OCI-LY1 (cell line): ENCODE data around the gene AGPS.

ENCODE experiments used
- H2AFZ ChIP-seq: fragments of 200-600 bp; sonication (generic), shearing (Covaris generic); 2 replicates; pipeline ENCODE4 v1.6.0; 2014; ENCODE audit warnings: antibody characterized with exemption, mild to moderate bottlenecking, low read length
- H3F3A ChIP-seq: fragments of 200-600 bp; sonication (generic), shearing (Covaris generic); 2 replicates; pipeline ENCODE4 v1.6.0; 2014; ENCODE audit warnings: mild to moderate bottlenecking, antibody characterized with exemption, low read length, moderate library complexity; ENCODE audit not compliant: insufficient read depth
- H3K27ac ChIP-seq: fragments of 200-600 bp; sonication (generic); 2 replicates; pipeline ENCODE4 v1.5.1; 2014; ENCODE audit warnings: low read length, mixed run types, mild to moderate bottlenecking, low read depth; ENCODE audit not compliant: poor library complexity, severe bottlenecking
- H3K27me3 ChIP-seq: fragments of 200-600 bp; sonication (generic); 2 replicates; pipeline ENCODE4 v1.6.0; 2014; ENCODE audit warnings: antibody characterized with exemption, mild to moderate bottlenecking, low read length, moderate library complexity; ENCODE audit not compliant: insufficient read depth
- H3K36me3 ChIP-seq: fragments of 200-600 bp; sonication (generic); 2 replicates; pipeline ENCODE4 v1.6.1; 2014; ENCODE audit warnings: mild to moderate bottlenecking, antibody characterized with exemption, low read length, moderate library complexity, mixed read lengths; ENCODE audit not compliant: insufficient read depth
- H3K4me1 ChIP-seq: fragments of 200-600 bp; sonication (generic); 2 replicates; pipeline ENCODE4 v1.5.1; 2014; ENCODE audit warnings: mild to moderate bottlenecking, low read length, moderate library complexity; ENCODE audit not compliant: insufficient read depth, severe bottlenecking
- H3K4me2 ChIP-seq: fragments of 200-600 bp; sonication (generic), shearing (Covaris generic); 2 replicates; pipeline ENCODE4 v1.6.1; 2014; ENCODE audit warnings: low read length
- H3K4me3 ChIP-seq: fragments of 200-600 bp; sonication (generic); 2 replicates; pipeline ENCODE4 v1.5.1; 2014; ENCODE audit warnings: low read length, low read depth, mild to moderate bottlenecking, mixed read lengths; ENCODE audit not compliant: poor library complexity, severe bottlenecking
- H3K79me2 ChIP-seq: fragments of 200-600 bp; shearing (Covaris generic); 2 replicates; pipeline ENCODE4 v1.6.1; 2016; ENCODE audit warnings: mixed run types, low read length, mixed read lengths; ENCODE audit not compliant: insufficient read depth
- H3K9ac ChIP-seq: fragments of 200-600 bp; sonication (generic), shearing (Covaris generic); 2 replicates; pipeline ENCODE4 v1.6.1; 2014; ENCODE audit warnings: mild to moderate bottlenecking, low read length, mixed read lengths
- H3K9me2 ChIP-seq: fragments of 200-600 bp; sonication (generic), shearing (Covaris generic); 2 replicates; pipeline ENCODE4 v1.6.1; 2014; ENCODE audit warnings: low read depth, mild to moderate bottlenecking, low read length, mixed read lengths
- H3K9me3 ChIP-seq: fragments of 200-600 bp; shearing (Covaris generic); 2 replicates; pipeline ENCODE4 v1.6.1; 2014; ENCODE audit warnings: low read length, mixed read lengths
- H4K20me1 ChIP-seq: fragments of 200-600 bp; sonication (generic), shearing (Covaris generic); 2 replicates; pipeline ENCODE4 v1.6.0; 2016; ENCODE audit warnings: mild to moderate bottlenecking, low read length; ENCODE audit not compliant: insufficient read depth
- EZH2 ChIP-seq: fragments of 200-600 bp; sonication (generic), shearing (Covaris generic); IDR thresholded peaks from 2 replicates; pipeline ENCODE4 v1.8.0; 2017; ENCODE audit warnings: borderline replicate concordance, mixed run types, mild to moderate bottlenecking, antibody characterized with exemption, low read length, moderate library complexity, mixed read lengths
- TF ChIP-seq, protein P1 (sequence below): fragments of 200-600 bp; sonication (generic), shearing (Covaris generic); IDR thresholded peaks from 2 replicates; pipeline ENCODE4 v1.5.1; 2017; ENCODE audit warnings: mild to moderate bottlenecking, antibody characterized with exemption, low read length, moderate library complexity, mixed read lengths

Gene AGPS

GRCh38 chr2:177379354-177379753, 13.2 kb upstream of the AGPS start:
- no peaks in the 10 kb centered on the region for H3F3A ChIP-seq

DNA sequence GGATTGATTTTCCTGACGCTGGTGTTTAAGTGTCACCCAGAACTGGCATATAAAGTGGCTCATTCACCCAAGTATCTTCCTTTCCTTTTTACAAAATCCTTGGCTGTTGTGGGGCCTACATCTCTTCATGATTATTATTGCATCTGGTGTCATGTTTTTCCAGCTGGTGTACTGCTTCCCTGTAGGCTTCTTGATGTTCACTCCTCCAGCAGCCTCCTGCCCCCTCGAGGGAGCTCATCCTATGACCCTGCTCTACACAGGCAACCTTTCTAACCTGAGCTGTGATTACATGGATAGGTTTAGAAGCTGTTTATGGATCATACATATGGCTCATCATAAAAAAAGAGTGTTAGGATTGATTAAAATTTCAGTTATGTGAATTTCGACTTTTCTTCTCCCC, 12.4 kb upstream of the AGPS start:
- no peaks in the 10 kb centered on the region for H3F3A ChIP-seq
- H3K4me1 ChIP-seq: no peaks in the 10 kb centered on the region
- no peaks in the 10 kb centered on the region for H3K9me3 ChIP-seq
- no peaks in the 10 kb centered on the region for H3K79me2 ChIP-seq
- no peak overlapping the region for H3K4me2 ChIP-seq
- H3K9ac ChIP-seq: no peak overlapping the region
- no peak overlapping the region for H2AFZ ChIP-seq
- H4K20me1 ChIP-seq: no peaks in the 10 kb centered on the region
- TF ChIP-seq, protein P1, sequence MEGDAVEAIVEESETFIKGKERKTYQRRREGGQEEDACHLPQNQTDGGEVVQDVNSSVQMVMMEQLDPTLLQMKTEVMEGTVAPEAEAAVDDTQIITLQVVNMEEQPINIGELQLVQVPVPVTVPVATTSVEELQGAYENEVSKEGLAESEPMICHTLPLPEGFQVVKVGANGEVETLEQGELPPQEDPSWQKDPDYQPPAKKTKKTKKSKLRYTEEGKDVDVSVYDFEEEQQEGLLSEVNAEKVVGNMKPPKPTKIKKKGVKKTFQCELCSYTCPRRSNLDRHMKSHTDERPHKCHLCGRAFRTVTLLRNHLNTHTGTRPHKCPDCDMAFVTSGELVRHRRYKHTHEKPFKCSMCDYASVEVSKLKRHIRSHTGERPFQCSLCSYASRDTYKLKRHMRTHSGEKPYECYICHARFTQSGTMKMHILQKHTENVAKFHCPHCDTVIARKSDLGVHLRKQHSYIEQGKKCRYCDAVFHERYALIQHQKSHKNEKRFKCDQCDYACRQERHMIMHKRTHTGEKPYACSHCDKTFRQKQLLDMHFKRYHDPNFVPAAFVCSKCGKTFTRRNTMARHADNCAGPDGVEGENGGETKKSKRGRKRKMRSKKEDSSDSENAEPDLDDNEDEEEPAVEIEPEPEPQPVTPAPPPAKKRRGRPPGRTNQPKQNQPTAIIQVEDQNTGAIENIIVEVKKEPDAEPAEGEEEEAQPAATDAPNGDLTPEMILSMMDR: no peak
- no peak for TF ChIP-seq EZH2
- no peaks in the 10 kb centered on the region for H3K9me2 ChIP-seq
- no peak overlapping the region for H3K4me3 ChIP-seq
- peaks cover 17% of the 10 kb centered on the region; the same call in 1 of the 2 replicates for H3K36me3 ChIP-seq
- no peak overlapping the region for H3K27ac ChIP-seq
- no peaks in the 10 kb centered on the region for H3K27me3 ChIP-seq

More at GRCh38 chr2:177379354-177379753, 13.2 kb upstream of the AGPS start:
- Histone ChIP-seq H2AFZ (no peak overlapping the region), H3K9me3 (no peaks in the 10 kb centered on the region), H3K9me2 (no peaks in the 10 kb centered on the region), H3K27ac (no peak overlapping the region), H3K79me2 (no peaks in the 10 kb centered on the region), H3K4me1 (no peaks in the 10 kb centered on the region), H3K4me2 (no peak overlapping the region), H3K4me3 (no peak overlapping the region), H3K9ac (no peak overlapping the region), H3K27me3 (no peaks in the 10 kb centered on the region), H3K36me3 (peaks cover 17% of the 10 kb centered on the region; the same call in 1 of the 2 replicates), H4K20me1 (no peaks in the 10 kb centered on the region)
- TF ChIP-seq, protein P1: no peak
- TF ChIP-seq EZH2: no peak

- H3K27me3 ChIP-seq: no peaks in the 10 kb centered on the region
- peaks cover 17% of the 10 kb centered on the region; the same call in 1 of the 2 replicates for H3K36me3 ChIP-seq
- H3F3A ChIP-seq: no peaks in the 10 kb centered on the region
- H3K9me3 ChIP-seq: no peaks in the 10 kb centered on the region
- H3K4me3 ChIP-seq: no peak overlapping the region
- H3K9ac ChIP-seq: no peak overlapping the region
- no peaks in the 10 kb centered on the region for H4K20me1 ChIP-seq
- no peaks in the 10 kb centered on the region; the same call in 1 of the 2 replicates for H3K79me2 ChIP-seq
- H2AFZ ChIP-seq: no peak overlapping the region
- H3K9me2 ChIP-seq: no peaks in the 10 kb centered on the region
- H3K27ac ChIP-seq: no peak overlapping the region
- no peak overlapping the region for H3K4me2 ChIP-seq
- TF ChIP-seq, protein P1: no peak
- TF ChIP-seq EZH2: no peak
- no peaks in the 10 kb centered on the region for H3K4me1 ChIP-seq
Observed at GRCh38 chr2:177383935-177384334, 8.6 kb upstream of the AGPS start.
